A673 (cell line): ENCODE measurements around the gene FCER1G. TPM values are rescaled to one million over a fixed set of nuclear protein-coding genes. Genes with fewer than 3 reads are reported as not detected.

Source experiments
- Bru-seq: library from RNA; stranded (reverse); fragments of 400-500 nt; gene quantifications from one replicate; lab custom pipeline; 2021; lab: Mats Ljungman, UMichigan
- BruChase-seq, 2 experiments: library from RNA; stranded (reverse); fragments of 400-500 nt; gene quantifications; one replicate each; lab custom pipeline; 2021; lab: Mats Ljungman, UMichigan
- BruUV-seq: library from RNA; stranded (reverse); fragments of 400-500 nt; replicated peaks from 2 replicates; lab custom pipeline; 2021; lab: Mats Ljungman, UMichigan
- CTCF ChIA-PET: fragments of 300-600 bp; sonication (Branson Sonifier 250); formaldehyde crosslinking; loops from one replicate; lab custom pipeline; 2022; ENCODE audit warnings: antibody characterized with exemption; lab: Charles Lee
- POLR2A ChIA-PET: fragments of 300-600 bp; sonication (Branson Sonifier 250); formaldehyde crosslinking; loops from one replicate; lab custom pipeline; 2022; ENCODE audit warnings: antibody characterized with exemption; ENCODE audit not compliant: low non-redundant PET; lab: Charles Lee
- DNase-seq: peaks from one replicate; pipeline ENCODE4 v3.0.0-alpha.2; 2015; ENCODE audit warnings: low spot score
- H3K27ac ChIP-seq: fragments of 200-600 bp; sonication (generic); 2 replicates; pipeline ENCODE4 v1.5.1; 2016; ENCODE audit warnings: mixed run types, low read depth, mild to moderate bottlenecking, mixed read lengths, antibody characterized with exemption, low read length; ENCODE audit not compliant: poor library complexity, severe bottlenecking
- H3K27me3 ChIP-seq: fragments of 200-600 bp; sonication (generic); replicated peaks from 2 replicates; pipeline ENCODE4 v1.6.1; 2017; ENCODE audit warnings: mixed run types, low read depth, mild to moderate bottlenecking, mixed read lengths, antibody characterized with exemption, low read length; ENCODE audit not compliant: insufficient read depth, poor library complexity
- H3K36me3 ChIP-seq: fragments of 200-600 bp; sonication (generic); 2 replicates; pipeline ENCODE4 v1.6.1; 2016; ENCODE audit warnings: mixed run types, mild to moderate bottlenecking, mixed read lengths, antibody characterized with exemption, low read length; ENCODE audit not compliant: insufficient read depth, poor library complexity, severe bottlenecking
- H3K4me1 ChIP-seq: fragments of 200-600 bp; sonication (generic); 2 replicates; pipeline ENCODE4 v1.6.1; 2017; ENCODE audit warnings: mixed run types, mild to moderate bottlenecking, mixed read lengths, antibody characterized with exemption, low read length; ENCODE audit not compliant: insufficient read depth, poor library complexity, severe bottlenecking
- H3K4me3 ChIP-seq: fragments of 200-600 bp; sonication (generic); 2 replicates; pipeline ENCODE4 v1.5.1; 2016; ENCODE audit warnings: low read depth, mixed run types, mild to moderate bottlenecking, mixed read lengths, low read length; ENCODE audit not compliant: poor library complexity, severe bottlenecking
- H3K9me3 ChIP-seq: fragments of 200-600 bp; sonication (generic); 2 replicates; pipeline ENCODE4 v1.6.1; 2016; ENCODE audit warnings: mixed run types, low read depth, mild to moderate bottlenecking, mixed read lengths, antibody characterized with exemption, low read length; ENCODE audit not compliant: poor library complexity, severe bottlenecking
- EZH2 ChIP-seq: fragments of 200-600 bp; sonication (generic); IDR thresholded peaks from 2 replicates; pipeline ENCODE4 v1.6.1; 2017; ENCODE audit warnings: borderline replicate concordance, low read depth, mild to moderate bottlenecking, mixed read lengths, antibody characterized with exemption, low read length; ENCODE audit not compliant: poor library complexity, severe bottlenecking
- intact Hi-C: fragments of 100-400 bp; cut with micrococcal nuclease; formaldehyde crosslinking; loops from one replicate; pipeline ENCODE4 v1.10.0; 2022; ENCODE audit not compliant: unreplicated experiment
- long read RNA-seq: library from polyadenylated mRNA; stranded (forward); transcript quantifications from one replicate; pipeline ENCODE4 v2.0.0, GENCODE V29; 2022
- total RNA-seq: library from RNA; stranded (reverse); gene quantifications from 2 replicates; pipeline ENCODE4 v1.2.3, GENCODE V29; 2021
- TF ChIP-seq, protein P1 (sequence below): fragments of 300-800, 200-600 bp; sonication (generic); conservative IDR thresholded peaks from 2 replicates; pipeline ENCODE4 v1.5.1; 2017; ENCODE audit warnings: low read depth, mild to moderate bottlenecking, antibody characterized with exemption, low read length, moderate library complexity, mixed read lengths

The FCER1G gene
- total RNA-seq (1.2 and 1.5 TPM in 2 replicates), Bru-seq, nascent RNA (percentile 46 among the genes with signal in this experiment), BruChase-seq, experiment 1, labeled RNA remaining after a 2-hour chase (percentile 54 among the genes with signal in this experiment), BruChase-seq, experiment 2, labeled RNA remaining after a 6-hour chase (percentile 51 among the genes with signal in this experiment)
- long read RNA-seq: 0 reads

DNA sequence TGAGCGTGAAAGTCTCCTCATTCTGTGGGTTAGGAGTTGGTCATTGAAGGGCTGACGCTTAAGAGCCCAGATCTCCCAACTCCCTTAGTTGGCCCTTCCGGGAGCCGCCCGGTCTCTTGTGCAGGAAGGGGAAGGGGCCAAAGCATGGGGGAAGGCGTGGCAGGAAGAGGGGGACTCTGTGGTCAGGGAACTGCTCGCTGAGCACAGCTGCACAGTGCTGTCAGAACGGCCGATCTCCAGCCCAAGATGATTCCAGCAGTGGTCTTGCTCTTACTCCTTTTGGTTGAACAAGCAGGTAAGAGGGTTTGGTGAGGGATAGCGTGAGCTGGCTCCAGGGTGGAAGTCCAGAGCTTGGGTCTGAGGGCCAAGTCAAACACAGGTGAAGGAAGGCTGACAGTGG, at the start of gene FCER1G:
Gene FCER1G (plus strand): TSS at position 220 of the 400 bp plus-strand sequence. CDS start 27 bp downstream, at position 247.
- POLR2A ChIA-PET: no interaction called here
- TF ChIP-seq, protein P1, sequence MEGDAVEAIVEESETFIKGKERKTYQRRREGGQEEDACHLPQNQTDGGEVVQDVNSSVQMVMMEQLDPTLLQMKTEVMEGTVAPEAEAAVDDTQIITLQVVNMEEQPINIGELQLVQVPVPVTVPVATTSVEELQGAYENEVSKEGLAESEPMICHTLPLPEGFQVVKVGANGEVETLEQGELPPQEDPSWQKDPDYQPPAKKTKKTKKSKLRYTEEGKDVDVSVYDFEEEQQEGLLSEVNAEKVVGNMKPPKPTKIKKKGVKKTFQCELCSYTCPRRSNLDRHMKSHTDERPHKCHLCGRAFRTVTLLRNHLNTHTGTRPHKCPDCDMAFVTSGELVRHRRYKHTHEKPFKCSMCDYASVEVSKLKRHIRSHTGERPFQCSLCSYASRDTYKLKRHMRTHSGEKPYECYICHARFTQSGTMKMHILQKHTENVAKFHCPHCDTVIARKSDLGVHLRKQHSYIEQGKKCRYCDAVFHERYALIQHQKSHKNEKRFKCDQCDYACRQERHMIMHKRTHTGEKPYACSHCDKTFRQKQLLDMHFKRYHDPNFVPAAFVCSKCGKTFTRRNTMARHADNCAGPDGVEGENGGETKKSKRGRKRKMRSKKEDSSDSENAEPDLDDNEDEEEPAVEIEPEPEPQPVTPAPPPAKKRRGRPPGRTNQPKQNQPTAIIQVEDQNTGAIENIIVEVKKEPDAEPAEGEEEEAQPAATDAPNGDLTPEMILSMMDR: no peak
- BruUV-seq: no TSS peak
- no peak within 1 kb of the TSS for H3K4me3 ChIP-seq
- no peak for DNase-seq
- no peaks in the 10 kb centered on the region for H3K4me1 ChIP-seq
- H3K36me3 ChIP-seq: peaks cover 50% of the 10 kb centered on the region
- H3K9me3 ChIP-seq: no peaks in the 10 kb centered on the region
- H3K27ac ChIP-seq: no peak within 1 kb of the TSS
- intact Hi-C loops: no loop called here
- CTCF ChIA-PET: interaction anchor here (0.9 kb wide), 1 partner anchor 167 kb away, joined by 3 read pairs; no protein-coding TSS in a partner anchor
- no peaks in the 10 kb centered on the region for H3K27me3 ChIP-seq

DNA sequence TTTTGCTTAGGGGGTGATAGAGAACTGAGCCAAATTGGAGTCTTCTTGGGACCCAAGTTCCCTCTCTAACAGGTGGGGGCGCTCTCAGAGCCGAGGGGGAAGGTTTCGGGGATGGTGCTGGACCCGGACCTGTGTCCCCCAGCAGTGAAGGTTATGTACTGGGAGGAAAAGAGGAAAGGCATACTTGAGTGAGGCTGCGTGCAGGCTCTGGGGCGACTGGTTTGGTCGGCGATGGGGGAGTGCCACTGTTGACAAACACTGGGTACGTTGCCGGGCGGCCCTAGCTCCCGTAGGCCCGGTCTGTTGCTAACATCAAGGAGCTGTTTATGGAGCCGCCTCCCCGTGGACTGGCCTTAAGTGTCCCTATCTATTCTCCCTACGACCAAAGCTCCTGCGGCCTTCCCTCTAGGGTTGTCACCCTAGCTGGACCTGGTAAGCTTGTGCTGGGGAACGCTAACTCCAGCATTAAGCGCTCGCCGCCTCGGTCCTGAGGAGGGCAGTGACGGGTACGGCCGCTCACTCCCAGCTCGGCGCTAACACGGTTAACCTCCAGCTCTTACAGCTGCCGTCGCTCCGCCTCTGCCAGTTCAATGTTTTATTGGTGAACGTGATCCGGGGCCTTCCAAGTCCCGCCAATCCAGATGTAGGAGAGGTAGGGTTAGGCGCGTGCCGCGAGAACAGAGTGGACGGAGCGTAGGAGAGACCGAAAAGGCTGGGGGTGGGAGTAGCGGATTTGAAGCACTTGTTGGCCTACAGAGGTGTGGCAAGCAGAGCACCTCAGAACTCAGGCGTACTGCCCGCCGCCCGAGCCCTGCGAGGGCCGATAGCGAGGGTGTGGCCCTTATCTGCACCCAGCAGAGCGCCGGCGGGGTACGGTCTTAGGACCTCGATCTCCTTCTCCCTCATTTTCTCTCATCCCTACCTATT, 49.1 kb upstream of the FCER1G start, which contains the start of gene PPOX:
Gene PPOX (plus strand): TSS at position 685 of the 927 bp plus-strand sequence. CDS start 422 bp downstream, outside the sequence.
- no peaks in the 10 kb centered on the region for H3K27me3 ChIP-seq
- peak; percentile 98 for DNase-seq
- ChIA-PET CTCF (interaction anchor here (0.9 to 1.6 kb wide), 4 partner anchors 33 to 68 kb away, joined by 4 to 6 read pairs (median 4); partner anchors contain the start of genes ADAMTS4, KLHDC9, NDUFS2 and TOMM40L), POLR2A (interaction anchor here (0.6 kb wide), 2 partner anchors 10 to 34 kb away, joined by 5 to 8 read pairs; no protein-coding TSS in a partner anchor)
- H3K4me3 ChIP-seq: peak within 1 kb of the TSS; percentile 83
- no peaks in the 10 kb centered on the region for H3K9me3 ChIP-seq
- BruUV-seq: no TSS peak
- TF ChIP-seq, protein P1: peak; percentile 74
- TF ChIP-seq EZH2: no peak
- no peaks in the 10 kb centered on the region for H3K4me1 ChIP-seq
- peaks cover 44% of the 10 kb centered on the region for H3K36me3 ChIP-seq
- intact Hi-C loops: no loop called here
- H3K27ac ChIP-seq: peak within 1 kb of the TSS; percentile 69
